RCC 7860 (cell line): ENCODE data around the gene RARRES1.
"Not testable (repeated sequence)": the region's sequence is repeated elsewhere in the genome, so short reads cannot be mapped to it uniquely, and the experiment has no call there.

Experiments used
- DNase-seq: peaks from one replicate; pipeline ENCODE4 v3.0.0-alpha.2; 2015; ENCODE audit warnings: low spot score
- FAIRE-seq: peaks from 2 replicates; lab custom pipeline; 2012; peaks lifted over from hg19 to GRCh38; lab: Jason Lieb, UNC

The RARRES1 gene

GRCh38 chr3:158700559-158700958 lies 31.7 kb downstream of the RARRES1 start:
- FAIRE-seq (no peak), DNase-seq (no peak)

- no peak for FAIRE-seq
- no peak for DNase-seq
Observed at GRCh38 chr3:158696618-158697017, 35.6 kb downstream of the RARRES1 start.

GRCh38 chr3:158693866-158694456 lies 38.3 kb downstream of the RARRES1 start:
- DNase-seq, FAIRE-seq: not testable (repeated sequence)

GRCh38 chr3:158685159-158685558 lies 47.1 kb downstream of the RARRES1 start:
- DNase-seq (no peak), FAIRE-seq (no peak)

GRCh38 chr3:158683230-158683962 lies 48.9 kb downstream of the RARRES1 start:
- no peak for DNase-seq
- no peak for FAIRE-seq

GRCh38 chr3:158680861-158681260 lies 51.4 kb downstream of the RARRES1 start:
- no peak for DNase-seq
- no peak for FAIRE-seq

GRCh38 chr3:158679547-158680000 lies 52.7 kb downstream of the RARRES1 start:
- FAIRE-seq (peak; percentile 66), DNase-seq (peak; percentile 21)

GRCh38 chr3:158678687-158679086 lies 53.6 kb downstream of the RARRES1 start:
- DNase-seq (no peak), FAIRE-seq (no peak)

GRCh38 chr3:158672215-158673176 lies 59.8 kb downstream of the RARRES1 start, which contains the start of gene LXN:
LXN (minus strand) TSS chr3:158672648; CDS start chr3:158672478, 170 bp downstream.
- FAIRE-seq (peak; percentile 83), DNase-seq (peak; percentile 78)

GRCh38 chr3:158671821-158672214 lies 60.4 kb downstream of the RARRES1 start:
- FAIRE-seq = no peak
- no peak for DNase-seq

GRCh38 chr3:158668506-158668905 lies 63.8 kb downstream of the RARRES1 start:
- FAIRE-seq (no peak), DNase-seq (no peak)

- FAIRE-seq = no peak
- no peak for DNase-seq
Observed at GRCh38 chr3:158666416-158666815, 65.8 kb downstream of the RARRES1 start.

GRCh38 chr3:158663832-158664231 lies 68.4 kb downstream of the RARRES1 start:
- no peak for DNase-seq
- FAIRE-seq = no peak

GRCh38 chr3:158663246-158663645 lies 69.0 kb downstream of the RARRES1 start:
- no peak for FAIRE-seq

GRCh38 chr3:158660711-158661110 lies 71.5 kb downstream of the RARRES1 start:
- no peak for FAIRE-seq
- DNase-seq = no peak

More at GRCh38 chr3:158663246-158663645, 69.0 kb downstream of the RARRES1 start:
- DNase-seq = no peak

- peak; percentile 64 for DNase-seq
- peak; percentile 78 for FAIRE-seq
Observed at GRCh38 chr3:158659454-158660237, 72.6 kb downstream of the RARRES1 start.

- DNase-seq (no peak), FAIRE-seq (no peak)
Observed at GRCh38 chr3:158658889-158659288, 73.4 kb downstream of the RARRES1 start.

GRCh38 chr3:158652463-158652862 lies 79.8 kb downstream of the RARRES1 start:
- FAIRE-seq = no peak

GRCh38 chr3:158651192-158651591 lies 81.1 kb downstream of the RARRES1 start:
- DNase-seq (no peak), FAIRE-seq (no peak)

More at GRCh38 chr3:158652463-158652862, 79.8 kb downstream of the RARRES1 start:
- no peak for DNase-seq

GRCh38 chr3:158649791-158650190 lies 82.5 kb downstream of the RARRES1 start:
- no peak for DNase-seq
- FAIRE-seq = no peak
